BLaER1 (cell line): Measurements from ENCODE around the gene PRMT7.

Source experiments
- H3K27ac ChIP-seq: shearing (Covaris generic); formaldehyde crosslinking; 2 replicates; pipeline ENCODE4 v1.8.1; 2022
- H3K27me3 ChIP-seq: shearing (Covaris generic); formaldehyde crosslinking; 2 replicates; pipeline ENCODE4 v1.8.1; 2022
- H3K36me3 ChIP-seq: shearing (Covaris generic); formaldehyde crosslinking; 2 replicates; pipeline ENCODE4 v1.8.1; 2022
- H3K4me1 ChIP-seq: shearing (Covaris generic); formaldehyde crosslinking; 2 replicates; pipeline ENCODE4 v1.8.1; 2022
- H3K4me2 ChIP-seq: shearing (Covaris generic); formaldehyde crosslinking; 2 replicates; pipeline ENCODE4 v1.8.1; 2022
- H3K4me3 ChIP-seq: shearing (Covaris generic); formaldehyde crosslinking; 2 replicates; pipeline ENCODE4 v1.8.1; 2022
- H3K9ac ChIP-seq: shearing (Covaris generic); formaldehyde crosslinking; 2 replicates; pipeline ENCODE4 v1.8.1; 2022
- H3K9me3 ChIP-seq: shearing (Covaris generic); formaldehyde crosslinking; 2 replicates; pipeline ENCODE4 v1.8.1; 2022
- H4K20me1 ChIP-seq: shearing (Covaris generic); formaldehyde crosslinking; 2 replicates; pipeline ENCODE4 v1.8.1; 2022
- Cebpa-rat ChIP-seq: shearing (Covaris generic); IDR thresholded peaks from 2 replicates; pipeline ENCODE4 v1.8.1; 2022

The PRMT7 gene

GRCh38 chr16:68272507-68273209 lies 38.2 kb upstream of the PRMT7 start:
- Histone ChIP-seq H3K9me3 (no peaks in the 10 kb centered on the region), H3K4me2 (0 out of 2 replicates have a peak overlapping the region, but pooled peaks have one; percentile 4), H3K36me3 (peaks cover 90% of the 10 kb centered on the region), H3K9ac (no peak overlapping the region), H3K27ac (no peak overlapping the region), H3K4me1 (peaks cover 40% of the 10 kb centered on the region), H4K20me1 (peaks cover 90% of the 10 kb centered on the region), H3K27me3 (no peaks in the 10 kb centered on the region), H3K4me3 (no peak overlapping the region)
- TF ChIP-seq Cebpa-rat, result no peak

GRCh38 chr16:68273459-68273858 lies 37.4 kb upstream of the PRMT7 start:
- Histone ChIP-seq H3K9ac (no peak overlapping the region), H3K36me3 (peaks cover 89% of the 10 kb centered on the region), H3K4me1 (peaks cover 32% of the 10 kb centered on the region), H3K27me3 (no peaks in the 10 kb centered on the region), H4K20me1 (peaks cover 82% of the 10 kb centered on the region), H3K27ac (no peak overlapping the region), H3K9me3 (no peaks in the 10 kb centered on the region), H3K4me3 (no peak overlapping the region), H3K4me2 (no peak overlapping the region)
- no peak for TF ChIP-seq Cebpa-rat

GRCh38 chr16:68273896-68274295 lies 36.9 kb upstream of the PRMT7 start:
- Histone ChIP-seq H3K27ac (no peak overlapping the region), H3K4me2 (no peak overlapping the region), H3K4me1 (peaks cover 28% of the 10 kb centered on the region; the same call in 1 of the 2 replicates), H4K20me1 (peaks cover 78% of the 10 kb centered on the region), H3K9me3 (no peaks in the 10 kb centered on the region; the same call in 1 of the 2 replicates), H3K4me3 (no peak overlapping the region), H3K27me3 (no peaks in the 10 kb centered on the region), H3K9ac (no peak overlapping the region), H3K36me3 (peaks cover 87% of the 10 kb centered on the region)
- TF ChIP-seq Cebpa-rat, result no peak

GRCh38 chr16:68274441-68274840 lies 36.4 kb upstream of the PRMT7 start:
- Histone ChIP-seq H3K4me2 (no peak overlapping the region), H3K27ac (no peak overlapping the region), H3K9me3 (no peaks in the 10 kb centered on the region; the same call in 1 of the 2 replicates), H4K20me1 (peaks cover 72% of the 10 kb centered on the region), H3K36me3 (peaks cover 87% of the 10 kb centered on the region), H3K4me1 (peaks cover 28% of the 10 kb centered on the region; the same call in 1 of the 2 replicates), H3K27me3 (no peaks in the 10 kb centered on the region), H3K4me3 (no peak overlapping the region), H3K9ac (no peak overlapping the region)
- TF ChIP-seq Cebpa-rat, result no peak

GRCh38 chr16:68275611-68276191 lies 35.1 kb upstream of the PRMT7 start:
- H3K4me3 ChIP-seq, result no peak overlapping the region
- peak overlapping the region; percentile 26; the same call in 1 of the 2 replicates for H3K9ac ChIP-seq
- peaks cover 37% of the 10 kb centered on the region for H3K4me1 ChIP-seq
- no peaks in the 10 kb centered on the region; the same call in 1 of the 2 replicates for H3K9me3 ChIP-seq
- H3K27ac ChIP-seq, result no peak overlapping the region
- TF ChIP-seq Cebpa-rat, result no peak
- peak overlapping the region; percentile 10; the same call in 1 of the 2 replicates for H3K4me2 ChIP-seq
- H3K36me3 ChIP-seq, result peaks cover 90% of the 10 kb centered on the region
- peaks cover 60% of the 10 kb centered on the region for H4K20me1 ChIP-seq
- H3K27me3 ChIP-seq, result no peaks in the 10 kb centered on the region

- no peaks in the 10 kb centered on the region for H3K27me3 ChIP-seq
- H3K4me3 ChIP-seq, result no peak overlapping the region
- H3K9me3 ChIP-seq, result no peaks in the 10 kb centered on the region; the same call in 1 of the 2 replicates
- peaks cover 43% of the 10 kb centered on the region for H3K4me1 ChIP-seq
- H3K36me3 ChIP-seq, result peaks cover 90% of the 10 kb centered on the region
- peak overlapping the region; percentile 26; the same call in 1 of the 2 replicates for H3K9ac ChIP-seq
- peaks cover 55% of the 10 kb centered on the region for H4K20me1 ChIP-seq
- peak overlapping the region; percentile 10; the same call in 1 of the 2 replicates for H3K4me2 ChIP-seq
- no peak for TF ChIP-seq Cebpa-rat
- H3K27ac ChIP-seq, result no peak overlapping the region
Measured at GRCh38 chr16:68276223-68276622, 34.6 kb upstream of the PRMT7 start.

- TF ChIP-seq Cebpa-rat, result no peak
- Histone ChIP-seq H3K4me3 (no peak overlapping the region), H3K4me2 (no peak overlapping the region), H3K27ac (no peak overlapping the region), H3K27me3 (no peaks in the 10 kb centered on the region), H4K20me1 (peaks cover 17% of the 10 kb centered on the region), H3K4me1 (peaks cover 64% of the 10 kb centered on the region), H3K36me3 (peaks cover 70% of the 10 kb centered on the region), H3K9me3 (no peaks in the 10 kb centered on the region; the same call in 1 of the 2 replicates), H3K9ac (no peak overlapping the region)
Measured at GRCh38 chr16:68279726-68280558, 30.9 kb upstream of the PRMT7 start.

GRCh38 chr16:68281368-68282063 lies 29.3 kb upstream of the PRMT7 start:
- H3K36me3 ChIP-seq, result peaks cover 57% of the 10 kb centered on the region
- no peak overlapping the region for H3K4me3 ChIP-seq
- H4K20me1 ChIP-seq, result peaks cover 3% of the 10 kb centered on the region; the same call in 1 of the 2 replicates
- H3K4me1 ChIP-seq, result peaks cover 68% of the 10 kb centered on the region
- no peaks in the 10 kb centered on the region; the same call in 1 of the 2 replicates for H3K9me3 ChIP-seq
- H3K27me3 ChIP-seq, result no peaks in the 10 kb centered on the region
- peak overlapping the region; percentile 85; the same call in 1 of the 2 replicates for H3K27ac ChIP-seq
- TF ChIP-seq Cebpa-rat, result no peak
- H3K4me2 ChIP-seq, result peak overlapping the region; percentile 94; the same call in 1 of the 2 replicates
- no peak overlapping the region for H3K9ac ChIP-seq

GRCh38 chr16:68282064-68282452 lies 28.8 kb upstream of the PRMT7 start:
- Histone ChIP-seq H3K36me3 (peaks cover 52% of the 10 kb centered on the region), H3K4me2 (peak overlapping the region; percentile 94; the same call in 1 of the 2 replicates), H3K9ac (no peak overlapping the region), H4K20me1 (no peaks in the 10 kb centered on the region), H3K4me1 (peaks cover 73% of the 10 kb centered on the region), H3K27ac (peak overlapping the region; percentile 85; the same call in 1 of the 2 replicates), H3K9me3 (no peaks in the 10 kb centered on the region; the same call in 1 of the 2 replicates), H3K4me3 (no peak overlapping the region), H3K27me3 (no peaks in the 10 kb centered on the region)
- TF ChIP-seq Cebpa-rat, result no peak
